Measurements from ENCODE around the gene ZNRF1. TPM values are rescaled to one million over a fixed set of nuclear protein-coding genes. Genes with fewer than 3 reads are reported as not detected.
"Not testable (repeated sequence)": the region's sequence is repeated elsewhere in the genome, so short reads cannot be mapped to it uniquely, and the experiment has no call there.

Gene ZNRF1
- polyA plus RNA-seq, 1 experiment: 36.5 TPM

DNA sequence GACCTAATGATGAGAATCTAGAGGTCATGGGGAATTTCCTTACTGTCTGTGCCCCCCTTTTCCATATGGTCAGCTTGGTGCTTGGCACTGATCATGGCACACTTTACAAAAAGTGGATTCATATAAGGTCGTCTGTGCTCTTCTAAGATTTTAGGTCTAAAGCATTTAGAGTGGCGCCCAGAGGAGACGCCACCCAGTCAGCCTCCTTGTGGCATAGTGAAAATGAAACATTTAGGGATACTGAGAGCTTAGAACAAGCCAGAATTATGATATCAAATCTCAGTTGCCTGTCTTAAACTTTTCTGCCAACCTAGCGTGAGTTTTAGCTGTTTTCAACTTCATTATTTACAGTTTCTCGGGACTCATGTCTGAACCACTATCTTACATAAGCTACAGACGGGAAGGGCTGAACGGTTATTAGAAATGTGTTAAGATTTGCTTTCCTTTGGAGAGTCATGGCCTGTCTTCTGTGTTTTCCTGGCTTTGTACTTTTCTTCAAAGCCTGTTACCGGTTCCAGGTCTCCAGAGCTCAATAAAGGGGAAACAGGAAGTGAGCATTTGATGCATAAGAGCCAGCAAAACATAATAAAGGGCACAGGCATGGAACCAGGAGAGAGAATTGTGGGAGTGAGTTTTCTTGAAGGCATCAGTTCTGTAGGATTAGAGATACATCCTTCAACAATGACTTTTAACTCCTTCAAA lies 13.7 kb downstream of the ZNRF1 start:
- Histone ChIP-seq H3K4me3 (ENCODE audit: low read depth, low read length) (no peak overlapping the region), H3K9me3 (ENCODE audit: control insufficient read depth, insufficient read depth, low read length) (no peaks in the 10 kb centered on the region), H3K27me3 (ENCODE audit: control insufficient read depth, insufficient read depth, low read length) (no peaks in the 10 kb centered on the region), H3K27ac (ENCODE audit: low read depth, low read length) (peak overlapping the region; percentile 81)
- DNase-seq (ENCODE audit: low read depth, low spot score): no peak
- ChIA-PET CTCF (interaction anchor here (0.7 to 1.9 kb wide), 2 partner anchors 14 to 99 kb away, joined by 4 to 8 read pairs; partner anchors contain the start of gene ZNRF1), POLR2A (no interaction called here)
- TF ChIP-seq, protein P1, sequence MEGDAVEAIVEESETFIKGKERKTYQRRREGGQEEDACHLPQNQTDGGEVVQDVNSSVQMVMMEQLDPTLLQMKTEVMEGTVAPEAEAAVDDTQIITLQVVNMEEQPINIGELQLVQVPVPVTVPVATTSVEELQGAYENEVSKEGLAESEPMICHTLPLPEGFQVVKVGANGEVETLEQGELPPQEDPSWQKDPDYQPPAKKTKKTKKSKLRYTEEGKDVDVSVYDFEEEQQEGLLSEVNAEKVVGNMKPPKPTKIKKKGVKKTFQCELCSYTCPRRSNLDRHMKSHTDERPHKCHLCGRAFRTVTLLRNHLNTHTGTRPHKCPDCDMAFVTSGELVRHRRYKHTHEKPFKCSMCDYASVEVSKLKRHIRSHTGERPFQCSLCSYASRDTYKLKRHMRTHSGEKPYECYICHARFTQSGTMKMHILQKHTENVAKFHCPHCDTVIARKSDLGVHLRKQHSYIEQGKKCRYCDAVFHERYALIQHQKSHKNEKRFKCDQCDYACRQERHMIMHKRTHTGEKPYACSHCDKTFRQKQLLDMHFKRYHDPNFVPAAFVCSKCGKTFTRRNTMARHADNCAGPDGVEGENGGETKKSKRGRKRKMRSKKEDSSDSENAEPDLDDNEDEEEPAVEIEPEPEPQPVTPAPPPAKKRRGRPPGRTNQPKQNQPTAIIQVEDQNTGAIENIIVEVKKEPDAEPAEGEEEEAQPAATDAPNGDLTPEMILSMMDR (IDR thresholded peaks at IDR 0.05; ENCODE audit: low read depth, low read length): no peak

DNA sequence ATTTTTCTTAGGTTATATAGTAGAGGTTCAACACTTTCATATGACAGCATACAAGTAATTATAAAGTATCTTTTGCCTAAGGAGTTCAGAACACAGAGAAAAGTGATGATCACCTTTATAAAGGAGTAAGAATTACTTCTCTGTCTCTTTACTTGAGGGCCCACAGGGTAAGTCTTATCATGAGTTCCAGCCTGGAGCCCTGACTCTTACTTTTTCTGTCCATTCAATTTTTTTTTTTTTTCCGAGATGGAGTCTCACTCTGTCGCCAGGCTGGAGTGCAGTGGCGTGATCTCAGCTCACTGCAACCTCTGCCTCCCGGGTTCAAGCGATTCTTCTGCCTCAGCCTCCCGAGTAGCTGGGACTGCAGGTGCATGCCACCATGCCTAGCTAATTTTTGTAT lies 14.3 kb downstream of the ZNRF1 start:
- DNase-seq (ENCODE audit: low read depth, low spot score); POLR2A ChIA-PET; H3K9me3 ChIP-seq (ENCODE audit: control insufficient read depth, insufficient read depth, low read length); H3K27me3 ChIP-seq (ENCODE audit: control insufficient read depth, insufficient read depth, low read length); CTCF ChIA-PET; H3K4me3 ChIP-seq (ENCODE audit: low read depth, low read length); H3K27ac ChIP-seq (ENCODE audit: low read depth, low read length): not testable (repeated sequence)

DNA sequence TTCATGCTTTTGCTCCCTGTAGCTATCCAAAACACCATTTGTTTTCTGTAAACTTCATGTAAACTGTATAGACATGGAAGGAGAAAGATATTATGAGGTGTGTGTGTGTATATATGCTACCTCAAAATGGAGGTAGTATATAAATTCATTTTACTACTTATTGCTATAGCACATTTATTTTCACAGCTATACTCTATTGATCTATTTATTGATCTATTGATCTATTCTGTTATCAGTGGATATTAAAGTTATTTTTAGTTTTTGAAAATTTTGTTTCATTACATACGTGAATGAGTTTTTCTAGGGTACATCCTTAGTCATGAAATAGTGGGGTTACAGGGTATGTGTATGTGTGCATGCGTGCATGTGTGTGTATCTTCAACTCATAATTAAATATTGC lies 15.5 kb downstream of the ZNRF1 start:
- H3K27ac ChIP-seq (ENCODE audit: low read depth, low read length): no peak overlapping the region
- H3K4me3 ChIP-seq (ENCODE audit: low read depth, low read length): no peak overlapping the region
- CTCF ChIA-PET: interaction anchor here (1.7 kb wide), 1 partner anchor 97 kb away, joined by 3 read pairs; no protein-coding TSS in a partner anchor
- H3K27me3 ChIP-seq (ENCODE audit: control insufficient read depth, insufficient read depth, low read length): no peaks in the 10 kb centered on the region
- POLR2A ChIA-PET: no interaction called here
- DNase-seq (ENCODE audit: low read depth, low spot score): no peak
- TF ChIP-seq, protein P1 (IDR thresholded peaks at IDR 0.05; ENCODE audit: low read depth, low read length): no peak
- no peaks in the 10 kb centered on the region for H3K9me3 ChIP-seq (ENCODE audit: control insufficient read depth, insufficient read depth, low read length)

DNA sequence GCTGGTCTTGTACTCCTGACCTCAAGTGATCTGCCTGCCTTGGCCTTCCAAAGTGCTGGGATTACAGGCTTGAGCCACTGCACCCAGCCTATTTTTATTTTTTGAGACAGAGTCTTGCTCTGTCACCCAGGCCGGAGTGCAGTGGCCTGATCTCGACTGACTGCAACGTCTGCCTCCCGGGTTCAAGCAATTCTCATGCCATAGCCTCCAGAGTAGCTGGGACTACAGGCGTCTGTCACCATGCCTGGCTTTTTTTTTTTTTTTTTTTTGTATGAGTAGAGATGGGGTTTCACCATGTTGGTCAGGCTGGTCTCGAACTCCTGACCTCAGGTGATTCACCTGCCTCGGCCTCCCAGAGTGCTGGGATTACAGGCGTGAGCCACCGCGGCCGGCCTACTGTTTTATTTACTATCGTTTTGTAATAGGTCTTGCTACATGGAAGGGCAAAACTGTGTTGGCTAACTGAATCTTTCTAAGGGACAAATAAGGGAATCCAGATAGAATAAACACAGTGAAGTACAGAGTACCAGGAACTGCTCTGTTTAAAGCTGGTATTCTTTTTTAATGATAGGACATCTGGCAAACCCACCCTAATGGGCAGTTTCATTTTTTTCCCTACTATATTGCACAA lies 17.7 kb downstream of the ZNRF1 start:
- H3K9me3 ChIP-seq (ENCODE audit: control insufficient read depth, insufficient read depth, low read length): peaks cover 14% of the 10 kb centered on the region
- DNase-seq (ENCODE audit: low read depth, low spot score); H3K4me3 ChIP-seq (ENCODE audit: low read depth, low read length); POLR2A ChIA-PET; H3K27ac ChIP-seq (ENCODE audit: low read depth, low read length); H3K27me3 ChIP-seq (ENCODE audit: control insufficient read depth, insufficient read depth, low read length): not testable (repeated sequence)
- CTCF ChIA-PET: interaction anchor here (0.6 to 1.8 kb wide), 3 partner anchors 18 to 94 kb away, joined by 3 to 6 read pairs (median 3); partner anchors contain the start of gene ZNRF1

DNA sequence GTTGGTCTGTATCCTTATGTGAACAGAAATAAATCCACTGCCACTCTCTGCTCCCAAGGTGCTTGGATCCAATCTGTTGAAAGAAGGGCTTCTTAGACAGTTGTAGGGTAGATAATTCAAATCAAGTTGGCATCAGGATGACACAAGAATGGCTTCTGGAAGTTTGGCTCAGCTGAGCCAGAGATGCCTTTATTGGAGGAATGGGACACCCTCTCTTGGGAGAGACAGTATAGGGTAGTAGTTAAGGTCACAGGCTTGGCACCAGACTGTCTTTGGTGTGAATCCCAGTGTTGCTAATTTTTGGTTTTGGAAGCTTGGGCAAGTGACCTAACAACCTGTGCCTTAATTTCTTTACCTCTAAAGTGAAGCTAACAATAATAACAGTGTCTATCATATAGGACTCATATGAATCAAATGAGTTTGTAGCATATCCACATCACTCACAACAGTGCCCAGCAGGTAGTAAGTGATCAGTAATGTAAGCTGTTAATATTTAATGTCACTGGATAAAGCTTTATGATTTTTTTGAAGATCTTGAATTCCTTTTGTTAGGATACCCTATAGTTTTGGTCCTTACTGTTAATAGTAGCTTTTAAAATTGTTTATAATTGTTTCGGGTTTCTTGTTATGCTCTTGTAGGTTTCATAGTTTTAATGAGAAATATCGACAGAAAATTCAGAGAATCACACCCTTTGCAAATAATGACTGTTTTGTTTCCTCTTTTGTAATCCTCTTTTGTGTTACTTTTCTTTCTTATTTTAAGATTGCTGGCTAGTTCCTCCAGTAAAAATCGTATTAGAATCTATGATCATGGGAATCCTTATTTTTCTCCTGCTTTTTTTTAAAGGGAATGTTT lies 19.1 kb downstream of the ZNRF1 start:
- CTCF ChIA-PET: interaction anchor here (1.8 kb wide), 1 partner anchor 20 kb away, joined by 6 read pairs; the partner anchor contains the start of gene ZNRF1
- TF ChIP-seq, protein P1 (IDR thresholded peaks at IDR 0.05; ENCODE audit: low read depth, low read length): no peak
- no peaks in the 10 kb centered on the region for H3K27me3 ChIP-seq (ENCODE audit: control insufficient read depth, insufficient read depth, low read length)
- POLR2A ChIA-PET: no interaction called here
- H3K4me3 ChIP-seq (ENCODE audit: low read depth, low read length): no peak overlapping the region
- no peak overlapping the region for H3K27ac ChIP-seq (ENCODE audit: low read depth, low read length)
- H3K9me3 ChIP-seq (ENCODE audit: control insufficient read depth, insufficient read depth, low read length): peaks cover 17% of the 10 kb centered on the region
- DNase-seq (ENCODE audit: low read depth, low spot score): no peak

All from AG04450 (cell line).